Stimulated activated CD4-positive, alpha-beta T cell treated with anti-CD3 and anti-CD28 coated beads, Interleukin-2, amount 100 ng/mL, for 24 hours (primary cell): ENCODE data around the gene COPS2.
"Not testable (repeated sequence)": the region's sequence is repeated elsewhere in the genome, so short reads cannot be mapped to it uniquely, and the experiment has no call there.

Experiments used
- DNase-seq, 2 donors: peaks; one replicate each; pipeline ENCODE4 v3.0.0-alpha.2; 2020

COPS2 gene

GRCh38 chr15:49101536-49101935 is 53.9 kb downstream of the COPS2 start:
- DNase-seq: no peak

- no peak for DNase-seq
Measured at GRCh38 chr15:49096090-49096750, 59.2 kb downstream of the COPS2 start.

DNA sequence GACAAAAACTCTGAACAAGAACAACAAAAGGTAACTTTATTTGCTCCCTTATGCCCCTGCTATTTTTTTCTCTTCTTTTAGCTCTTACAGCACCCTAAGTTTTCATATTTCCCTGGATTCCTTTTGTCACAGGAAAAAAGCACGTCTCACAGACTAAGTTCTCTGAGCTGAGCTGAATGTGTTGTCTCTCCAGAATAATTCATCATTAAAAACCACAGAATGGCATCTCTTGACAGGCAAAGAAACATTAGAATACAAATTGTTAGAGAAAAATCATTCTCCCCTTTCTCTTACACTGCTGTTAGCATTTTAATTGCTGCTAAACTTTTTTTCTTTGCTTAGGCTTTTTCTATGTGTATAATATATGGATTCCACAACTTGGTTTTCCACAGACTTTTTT is 60.5 kb downstream of the COPS2 start:
- no peak for DNase-seq

DNA sequence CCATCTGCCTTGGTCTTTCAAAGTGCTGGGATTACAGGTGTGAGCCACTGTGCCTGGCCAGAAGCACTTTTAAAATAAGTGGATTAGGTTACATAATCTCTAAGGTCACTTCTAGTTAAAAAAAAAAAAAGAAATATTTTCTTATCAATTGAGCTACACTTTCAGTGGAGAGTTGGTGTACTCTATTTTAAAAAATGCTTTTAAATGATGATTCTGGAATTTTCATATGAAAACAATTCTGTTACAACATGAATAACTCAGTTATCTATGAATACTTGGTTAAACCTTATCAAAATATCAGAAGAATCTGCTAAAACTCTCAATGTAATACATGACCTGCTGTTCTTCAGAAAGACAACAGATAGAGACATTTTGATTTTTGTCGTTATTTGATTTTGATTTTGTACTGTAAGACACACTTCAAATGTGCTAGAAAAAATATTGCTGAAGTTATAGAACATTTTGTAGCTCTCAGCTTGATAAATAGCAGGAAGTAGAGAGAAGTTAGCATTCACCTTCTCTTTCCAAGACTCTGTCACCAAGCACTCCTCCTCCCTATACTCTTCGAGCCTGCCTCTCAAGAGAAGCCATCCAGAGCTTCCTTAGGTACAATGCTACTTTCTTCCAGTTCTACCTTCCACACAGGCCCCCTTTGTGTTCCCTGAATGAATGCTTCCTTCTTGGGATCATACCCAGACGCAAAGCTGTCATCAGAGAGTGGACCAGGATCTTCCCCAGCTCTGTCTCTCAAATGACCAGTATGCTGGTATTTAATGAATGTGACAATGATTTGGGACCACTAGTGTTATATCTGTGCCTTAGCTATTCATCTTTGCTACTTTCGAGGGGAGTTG is 61.9 kb downstream of the COPS2 start:
- DNase-seq: no peak

DNA sequence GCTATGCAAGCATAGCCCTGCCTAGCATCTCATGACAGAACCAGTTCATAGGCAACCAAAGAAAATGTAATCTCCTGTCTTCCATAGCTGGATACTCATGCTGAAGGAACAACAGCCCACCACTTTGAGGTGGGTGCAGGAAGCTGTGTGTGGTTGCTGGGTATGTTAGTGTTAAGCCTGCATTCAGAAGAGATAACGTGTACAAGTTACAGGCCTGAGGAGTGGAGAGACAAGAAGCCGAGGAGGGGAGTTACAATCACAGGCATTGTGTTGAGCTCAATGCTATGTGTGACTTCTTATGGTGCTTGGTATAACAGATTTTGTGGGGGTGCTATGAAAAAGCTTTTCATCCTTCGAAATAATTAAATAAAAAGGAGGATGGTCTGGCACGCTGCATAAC is 66.4 kb downstream of the COPS2 start:
- DNase-seq: no peak

GRCh38 chr15:49085696-49086459 is 69.5 kb downstream of the COPS2 start:
- no peak for DNase-seq

GRCh38 chr15:49084285-49084570 is 71.2 kb downstream of the COPS2 start:
- no peak for DNase-seq

DNA sequence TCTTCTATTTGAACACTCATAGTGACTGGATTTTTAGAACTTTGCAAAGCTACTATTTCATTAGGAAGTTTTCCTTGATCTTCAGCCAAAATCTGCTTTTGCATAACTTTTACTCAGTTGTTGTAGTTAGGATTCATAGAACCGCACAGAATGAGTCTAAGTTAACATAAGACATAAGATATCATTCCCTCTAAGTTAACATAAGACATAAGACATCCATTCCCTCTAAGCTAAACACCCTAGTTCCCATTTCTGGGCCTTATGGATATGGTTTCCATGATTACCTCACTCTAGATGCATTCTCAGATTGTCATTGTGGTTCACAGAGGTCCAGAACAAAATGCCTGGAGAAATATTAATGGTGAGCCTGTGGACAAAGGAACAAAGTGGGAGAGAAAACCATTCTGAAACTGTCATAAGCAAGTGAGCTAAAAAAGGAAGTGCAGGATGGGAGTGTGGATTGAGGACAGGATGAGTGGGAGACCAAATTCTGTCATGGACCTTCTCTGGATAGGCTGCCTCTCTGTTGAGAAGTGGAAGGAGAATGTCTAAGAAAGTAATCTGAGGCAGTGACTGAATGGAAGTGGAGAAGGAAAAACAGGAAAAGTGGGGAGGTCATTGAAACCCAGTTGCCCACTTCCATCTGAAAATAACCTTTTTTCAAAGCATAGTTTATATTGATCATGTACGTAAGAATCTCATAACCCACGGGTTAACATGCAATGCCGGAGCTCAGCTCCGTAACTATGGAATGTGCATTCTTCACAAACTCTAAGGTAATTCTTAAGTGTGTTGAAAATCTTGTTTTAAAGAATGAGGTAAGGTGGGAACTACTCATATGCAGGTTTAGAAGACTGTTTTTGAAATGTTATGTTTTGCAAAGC is 71.8 kb downstream of the COPS2 start:
- no peak for DNase-seq

DNA sequence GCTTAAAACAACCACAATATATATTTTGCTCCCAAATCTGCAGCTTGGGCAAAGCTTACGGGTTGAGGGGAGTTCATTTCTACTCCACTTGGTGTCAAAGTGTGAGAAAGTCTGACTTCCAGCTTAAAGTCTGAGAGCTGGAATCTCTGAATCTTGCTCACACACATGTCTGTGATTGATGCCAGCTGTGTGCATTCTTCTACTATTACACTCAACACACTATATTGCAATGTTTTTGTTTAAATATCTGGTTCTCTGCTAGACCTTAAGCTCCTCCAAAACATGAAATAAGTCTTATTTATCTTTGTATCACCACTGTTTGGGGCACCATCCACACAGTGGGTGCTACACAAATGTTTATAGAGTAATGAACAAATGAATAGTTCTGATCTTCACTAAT is 72.4 kb downstream of the COPS2 start:
- DNase-seq: no peak

DNA sequence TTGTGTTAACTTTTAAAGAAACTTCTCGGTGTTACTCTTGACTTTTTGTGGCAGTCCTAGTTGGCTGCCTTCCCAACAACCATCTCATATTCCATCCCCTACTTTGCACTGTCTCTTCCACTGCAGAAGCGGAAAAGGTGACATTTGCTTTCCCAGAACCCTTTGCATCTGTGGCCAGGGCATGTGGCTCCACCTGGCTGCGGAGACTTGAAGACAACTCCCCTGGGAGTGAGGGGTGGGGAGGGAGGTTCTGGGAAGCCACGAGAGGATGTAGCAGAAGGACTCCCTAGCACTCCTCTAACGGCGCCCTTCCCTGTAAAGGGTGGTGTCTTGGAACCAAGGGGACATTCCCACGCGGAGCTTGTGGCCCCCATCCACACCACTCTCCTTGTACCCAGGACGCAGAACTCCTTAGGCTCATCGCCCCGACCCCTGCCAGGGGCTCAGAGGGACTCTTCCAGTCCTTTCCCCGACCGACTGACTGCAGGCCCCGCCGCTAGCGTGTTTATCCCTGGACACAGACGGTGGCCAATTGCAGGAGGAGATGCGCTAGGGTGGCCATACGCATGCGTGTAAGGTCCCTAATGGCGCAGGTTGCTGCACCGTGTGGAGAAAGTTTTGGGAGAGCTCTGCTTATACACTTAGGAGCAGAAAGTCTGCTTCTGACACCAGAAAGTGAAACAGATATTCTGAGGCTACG is 75.9 kb downstream of the COPS2 start:
- no peak for DNase-seq

- DNase-seq: no peak
Measured at GRCh38 chr15:49075881-49076280, 79.5 kb downstream of the COPS2 start.

GRCh38 chr15:49074589-49075287 is 80.7 kb downstream of the COPS2 start:
- DNase-seq: not testable (repeated sequence)
